ENCODE results near the gene NUDT16L1. TPM values are rescaled to one million over a fixed set of nuclear protein-coding genes. Genes with fewer than 3 reads are reported as not detected.

The NUDT16L1 gene
- total and polyA plus RNA-seq, 2 of the 8 experiments (the other 6 are each of a cell fraction or from before 2014, with no cell fraction given): 34.8 to 77.3 TPM

DNA sequence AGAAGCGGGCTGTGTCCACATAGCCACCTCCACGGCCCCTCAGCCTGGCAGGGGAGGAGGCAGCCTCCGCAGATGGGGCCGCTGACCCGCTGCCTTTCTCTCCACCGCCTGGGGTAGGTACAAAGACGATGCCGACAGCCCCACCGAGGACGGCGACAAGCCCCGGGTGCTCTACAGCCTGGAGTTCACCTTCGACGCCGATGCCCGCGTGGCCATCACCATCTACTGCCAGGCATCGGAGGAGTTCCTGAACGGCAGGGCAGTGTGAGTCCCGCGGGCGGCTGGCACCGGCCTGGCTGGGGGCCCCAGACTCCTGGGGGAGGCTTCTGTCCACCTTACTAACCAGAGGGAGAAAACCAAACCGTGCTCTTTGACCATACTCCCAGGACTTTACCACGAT is 40.8 kb upstream of the NUDT16L1 start:
- Histone ChIP-seq H2BK5ac (ENCODE audit: low read depth, low read length) (no peak overlapping the region; the same call in 1 of the 2 replicates), H4K8ac (ENCODE audit: extremely low read depth, insufficient read depth, low read length) (no peak overlapping the region), H2BK15ac (ENCODE audit: low read length) (no peak overlapping the region), H2BK120ac (replicated peaks; ENCODE audit: low read depth, low read length) (no peak overlapping the region), H3K23ac (ENCODE audit: insufficient read length) (no peak overlapping the region), H3K27me3 (replicated peaks in 1 of 4; ENCODE audit: control insufficient read depth in 3 of 4, extremely low read depth in 1 of 4, insufficient read depth in 3 of 4, low read length in 3 of 4) (no peaks in the 10 kb centered on the region), H3K56ac (replicated peaks; ENCODE audit: insufficient read length, low read depth, low read length) (no peak overlapping the region), H3K4ac (replicated peaks; ENCODE audit: insufficient read length, low read depth, low read length) (no peak overlapping the region), H3K9ac (replicated peaks in 1 of 4; ENCODE audit: extremely low read depth in 1 of 4, low read depth in 3 of 4, low read length in 3 of 4) (no peak overlapping the region), H3K4me2 (ENCODE audit: insufficient read depth in 1 of 2, low read depth in 2 of 2, low read length in 2 of 2) (no peak overlapping the region), H3K36me3 (ENCODE audit: control insufficient read depth in 2 of 4, insufficient read depth in 4 of 4, low read length in 3 of 4) (peaks cover 0 to 15% (median 7%) of the 10 kb centered on the region in 4 experiments; a peak in 7 of 8 replicates), H3K18ac (ENCODE audit: extremely low read depth, low read length) (no peak overlapping the region), H3K14ac (ENCODE audit: insufficient read length) (no peak overlapping the region), H3K23me2 (ENCODE audit: low read depth, low read length) (no peaks in the 10 kb centered on the region), H4K20me1 (replicated peaks in 1 of 2; ENCODE audit: control insufficient read depth in 1 of 2, insufficient read depth in 2 of 2, low read length in 2 of 2) (peaks cover 9 to 16% of the 10 kb centered on the region in 2 experiments), H3K79me2 (ENCODE audit: control insufficient read depth in 1 of 2, insufficient read depth in 2 of 2, low read length in 2 of 2) (peaks cover 0 to 7% of the 10 kb centered on the region in 2 experiments; a peak in 2 of 4 replicates), H2BK12ac (ENCODE audit: low read depth, low read length) (no peak overlapping the region), H3K4me1 (replicated peaks in 1 of 4; ENCODE audit: control insufficient read depth in 3 of 4, insufficient read depth in 4 of 4, low read length in 3 of 4) (peaks cover 0 to 2% (median 0%) of the 10 kb centered on the region in 4 experiments; a peak in 2 of 7 replicates), H2BK20ac (ENCODE audit: low read length) (no peak overlapping the region), H3K9me3 (ENCODE audit: insufficient read depth in 2 of 2, low read depth in 1 of 2, low read length in 1 of 2) (no peaks in the 10 kb centered on the region), H4K5ac (ENCODE audit: insufficient read length, low read depth, low read length) (no peak overlapping the region), H3K4me3 (ENCODE audit: extremely low read depth in 1 of 4, insufficient read depth in 2 of 4, low read depth in 3 of 4, low read length in 4 of 4) (no peak overlapping the region), H2AK5ac (ENCODE audit: low read depth, low read length) (no peak overlapping the region), H3K79me1 (ENCODE audit: low read depth, low read length) (peaks cover 6% of the 10 kb centered on the region), H3K27ac (ENCODE audit: low read depth, low read length) (no peak overlapping the region), H4K91ac (replicated peaks; ENCODE audit: insufficient read length, low read length) (no peak overlapping the region), H2AFZ (ENCODE audit: low read length) (no peak overlapping the region)
- TF ChIP-seq CBX8 (IDR thresholded peaks at IDR 0.05; ENCODE audit: borderline replicate concordance, low read depth, low read length) (no peak), ASH2L (IDR thresholded peaks at IDR 0.05; ENCODE audit: low read length) (no peak), RBBP5 (IDR thresholded peaks at IDR 0.05; ENCODE audit: borderline replicate concordance, low read depth, low read length) (no peak), SUZ12 (IDR thresholded peaks at IDR 0.05; ENCODE audit: low read length) (no peak)
- WGBS, 2 experiments (ENCODE audit: extremely low coverage in 1 of 2, insufficient coverage in 1 of 2, insufficient read length in 1 of 2, insufficient replicate concordance in 2 of 2, low coverage in 1 of 2, low lambda C conversion rate in 2 of 2, missing lambda C conversion rate in 1 of 2): 94% methylated on average over 25 of the region's 25 CpGs; no CpG with 5 or more reads in 1 of the 2 experiments
- ChIA-PET CTCF (ENCODE audit: partially characterized antibody) (interaction anchor here (1.0 to 1.3 kb wide), 3 partner anchors 12 to 30 kb away, joined by 3 read pairs; no protein-coding TSS in a partner anchor), POLR2A (ENCODE audit: partially characterized antibody) (no interaction called here)
- FAIRE-seq: no peak
- DNase-seq (ENCODE audit: low read depth in 1 of 2, low spot score in 2 of 2): no peak

All from H1 (cell line).